ES-I3 (cell line): Measurements from ENCODE around the gene FLAD1.
A peak's percentile ranks its signal among the peaks of the same experiment; 100 is the strongest.
"Not testable (repeated sequence)": the region's sequence is repeated elsewhere in the genome, so short reads cannot be mapped to it uniquely, and the experiment has no call there.

Experiments
- H3K36me3 ChIP-seq: 2 replicates; pipeline ENCODE4 v1.6.1; 2013; ENCODE audit warnings: mild to moderate bottlenecking, low read length, control low read depth, moderate library complexity; ENCODE audit not compliant: insufficient read depth
- H3K4me1 ChIP-seq: 2 replicates; pipeline ENCODE4 v1.6.1; 2013; ENCODE audit warnings: mild to moderate bottlenecking, control low read depth, low read length; ENCODE audit not compliant: insufficient read depth
- H3K9ac ChIP-seq: 2 replicates; pipeline ENCODE4 v1.6.1; 2013; ENCODE audit warnings: low read depth, mild to moderate bottlenecking, low read length, moderate library complexity
- H3K9me3 ChIP-seq: 2 replicates; pipeline ENCODE4 v1.6.1; 2013; ENCODE audit warnings: mild to moderate bottlenecking, low read length, moderate library complexity; ENCODE audit not compliant: control insufficient read depth, insufficient read depth

Gene FLAD1

GRCh38 chr1:154983776-154984466, 777 bp downstream of the FLAD1 start:
- Histone ChIP-seq H3K9ac (peak overlapping the region; percentile 82), H3K36me3 (peaks cover 21% of the 10 kb centered on the region), H3K9me3 (no peaks in the 10 kb centered on the region), H3K4me1 (peaks cover 9% of the 10 kb centered on the region; the same call in 1 of the 2 replicates)

GRCh38 chr1:154986736-154987135, 3.6 kb downstream of the FLAD1 start:
- peaks cover 14% of the 10 kb centered on the region for H3K36me3 ChIP-seq
- not testable (repeated sequence) for H3K4me1 ChIP-seq, H3K9ac ChIP-seq, H3K9me3 ChIP-seq

- Histone ChIP-seq H3K36me3 (peaks cover 14% of the 10 kb centered on the region), H3K9me3 (no peaks in the 10 kb centered on the region), H3K9ac (no peak overlapping the region), H3K4me1 (peaks cover 8% of the 10 kb centered on the region; the same call in 1 of the 2 replicates)
These were observed 4.2 kb downstream of the FLAD1 start for GRCh38 chr1:154987326-154987725.

GRCh38 chr1:154988058-154988954, 5.2 kb downstream of the FLAD1 start:
- Histone ChIP-seq H3K36me3 (peaks cover 14% of the 10 kb centered on the region), H3K4me1 (peaks cover 9% of the 10 kb centered on the region; the same call in 1 of the 2 replicates), H3K9ac (no peak overlapping the region), H3K9me3 (no peaks in the 10 kb centered on the region)

GRCh38 chr1:154989195-154989860, 6.2 kb downstream of the FLAD1 start:
- H3K9me3 ChIP-seq: no peaks in the 10 kb centered on the region
- H3K9ac ChIP-seq: no peak overlapping the region
- peaks cover 14% of the 10 kb centered on the region for H3K36me3 ChIP-seq
- H3K4me1 ChIP-seq: peaks cover 12% of the 10 kb centered on the region; the same call in 1 of the 2 replicates

GRCh38 chr1:154990276-154990675, 7.1 kb downstream of the FLAD1 start:
- Histone ChIP-seq H3K4me1 (peaks cover 12% of the 10 kb centered on the region; the same call in 1 of the 2 replicates), H3K36me3 (peaks cover 14% of the 10 kb centered on the region), H3K9me3 (no peaks in the 10 kb centered on the region), H3K9ac (no peak overlapping the region)

- peaks cover 7% of the 10 kb centered on the region for H3K36me3 ChIP-seq
- no peaks in the 10 kb centered on the region for H3K9me3 ChIP-seq
- no peak overlapping the region for H3K9ac ChIP-seq
- peaks cover 12% of the 10 kb centered on the region; the same call in 1 of the 2 replicates for H3K4me1 ChIP-seq
These were observed 9.8 kb downstream of the FLAD1 start for GRCh38 chr1:154992721-154993571.

- H3K4me1 ChIP-seq: peaks cover 12% of the 10 kb centered on the region; the same call in 1 of the 2 replicates
- no peaks in the 10 kb centered on the region for H3K9me3 ChIP-seq
- no peak within 1 kb of the TSS for H3K9ac ChIP-seq
These were observed 10.6 kb downstream of the FLAD1 start, which contains the start of gene LENEP for GRCh38 chr1:154993572-154994268. Gene LENEP, plus strand, starts transcription at chr1:154993586. Its CDS starts 22 bp downstream, at chr1:154993608.

GRCh38 chr1:154994269-154994587, 11.1 kb downstream of the FLAD1 start:
- peaks cover 12% of the 10 kb centered on the region; the same call in 1 of the 2 replicates for H3K4me1 ChIP-seq

More at GRCh38 chr1:154993572-154994268, 10.6 kb downstream of the FLAD1 start, which contains the start of gene LENEP:
- H3K36me3 ChIP-seq: peaks cover 3% of the 10 kb centered on the region

GRCh38 chr1:154994591-154994990, 11.4 kb downstream of the FLAD1 start:
- H3K9me3 ChIP-seq: no peaks in the 10 kb centered on the region
- no peak overlapping the region for H3K9ac ChIP-seq
- H3K36me3 ChIP-seq: peaks cover 3% of the 10 kb centered on the region
- H3K4me1 ChIP-seq: peaks cover 12% of the 10 kb centered on the region; the same call in 1 of the 2 replicates

More at GRCh38 chr1:154994269-154994587, 11.1 kb downstream of the FLAD1 start:
- H3K9me3 ChIP-seq: no peaks in the 10 kb centered on the region
- H3K36me3 ChIP-seq: peaks cover 3% of the 10 kb centered on the region
- no peak overlapping the region for H3K9ac ChIP-seq

GRCh38 chr1:154995301-154995983, 12.3 kb downstream of the FLAD1 start:
- not testable (repeated sequence) for H3K9ac ChIP-seq
- H3K4me1 ChIP-seq: peaks cover 12% of the 10 kb centered on the region; the same call in 1 of the 2 replicates

GRCh38 chr1:154996966-154997701, 14.0 kb downstream of the FLAD1 start:
- no peaks in the 10 kb centered on the region for H3K9me3 ChIP-seq
- no peak overlapping the region for H3K9ac ChIP-seq
- no peaks in the 10 kb centered on the region for H3K36me3 ChIP-seq
- peaks cover 12% of the 10 kb centered on the region; the same call in 1 of the 2 replicates for H3K4me1 ChIP-seq

More at GRCh38 chr1:154995301-154995983, 12.3 kb downstream of the FLAD1 start:
- H3K36me3 ChIP-seq, H3K9me3 ChIP-seq: not testable (repeated sequence)
